Osteoblast (primary cell): ENCODE results near the gene ARAF. TPM values are rescaled to one million over a fixed set of nuclear protein-coding genes. Genes with fewer than 3 reads are reported as not detected.
A peak's percentile ranks its signal among the peaks of the same experiment; 100 is the strongest.

Experiments
- DNase-seq: peaks from one replicate; pipeline ENCODE4 v3.0.0; 2011; ENCODE audit warnings: low spot score, mixed read lengths; ENCODE audit not compliant: insufficient read length; ENCODE audit errors: missing footprints
- H2AFZ ChIP-seq: 2 replicates; pipeline ENCODE4 v1.6.0; 2011; ENCODE audit warnings: mild to moderate bottlenecking, low read length
- H3K27ac ChIP-seq: 2 replicates; pipeline ENCODE4 v1.5.1; 2011; ENCODE audit warnings: mild to moderate bottlenecking, low read depth, low read length, moderate library complexity
- H3K27me3 ChIP-seq: 2 replicates; pipeline ENCODE4 v1.6.0; 2012; ENCODE audit warnings: mild to moderate bottlenecking, control low read depth, inconsistent platforms, low read length, moderate library complexity; ENCODE audit not compliant: insufficient read depth
- H3K36me3 ChIP-seq: 2 replicates; pipeline ENCODE4 v1.5.1; 2011; ENCODE audit warnings: mild to moderate bottlenecking, low read length, control low read depth, moderate library complexity; ENCODE audit not compliant: insufficient read depth
- H3K4me1 ChIP-seq: 2 replicates; pipeline ENCODE4 v1.5.1; 2011; ENCODE audit warnings: mild to moderate bottlenecking, low read length, control low read depth, moderate library complexity; ENCODE audit not compliant: insufficient read depth
- H3K4me2 ChIP-seq: 2 replicates; pipeline ENCODE4 v1.6.0; 2011; ENCODE audit warnings: mild to moderate bottlenecking, low read length; ENCODE audit not compliant: insufficient read depth
- H3K4me3 ChIP-seq: fragments of 200-600 bp; sonication (generic); 3 replicates; pipeline ENCODE4 v1.5.1; 2012; ENCODE audit warnings: mild to moderate bottlenecking, low read length, inconsistent platforms; ENCODE audit not compliant: insufficient read depth
- H3K79me2 ChIP-seq: 2 replicates; pipeline ENCODE4 v1.6.0; 2012; ENCODE audit warnings: mild to moderate bottlenecking, low read length, control low read depth, inconsistent platforms; ENCODE audit not compliant: insufficient read depth
- H3K9me3 ChIP-seq: 2 replicates; pipeline ENCODE4 v1.5.1; 2011; ENCODE audit warnings: low read depth, low read length, control low read depth
- H4K20me1 ChIP-seq: 2 replicates; pipeline ENCODE4 v1.6.0; 2012; ENCODE audit warnings: mild to moderate bottlenecking, low read length, control low read depth; ENCODE audit not compliant: insufficient read depth
- total RNA-seq: library from RNA; depleted of rRNA; stranded (reverse); fragments of >200 nt; gene quantifications from 2 replicates; pipeline ENCODE4 v1.2.3, GENCODE V29; 2012
- TF ChIP-seq, protein P1 (sequence below): IDR thresholded peaks from 2 replicates; pipeline ENCODE4 v1.5.1; 2011; ENCODE audit warnings: mild to moderate bottlenecking, low read depth, low read length, moderate library complexity; ENCODE audit errors: extremely low read depth

The ARAF gene
- total RNA-seq, 1 donor, result 21.0 TPM

DNA sequence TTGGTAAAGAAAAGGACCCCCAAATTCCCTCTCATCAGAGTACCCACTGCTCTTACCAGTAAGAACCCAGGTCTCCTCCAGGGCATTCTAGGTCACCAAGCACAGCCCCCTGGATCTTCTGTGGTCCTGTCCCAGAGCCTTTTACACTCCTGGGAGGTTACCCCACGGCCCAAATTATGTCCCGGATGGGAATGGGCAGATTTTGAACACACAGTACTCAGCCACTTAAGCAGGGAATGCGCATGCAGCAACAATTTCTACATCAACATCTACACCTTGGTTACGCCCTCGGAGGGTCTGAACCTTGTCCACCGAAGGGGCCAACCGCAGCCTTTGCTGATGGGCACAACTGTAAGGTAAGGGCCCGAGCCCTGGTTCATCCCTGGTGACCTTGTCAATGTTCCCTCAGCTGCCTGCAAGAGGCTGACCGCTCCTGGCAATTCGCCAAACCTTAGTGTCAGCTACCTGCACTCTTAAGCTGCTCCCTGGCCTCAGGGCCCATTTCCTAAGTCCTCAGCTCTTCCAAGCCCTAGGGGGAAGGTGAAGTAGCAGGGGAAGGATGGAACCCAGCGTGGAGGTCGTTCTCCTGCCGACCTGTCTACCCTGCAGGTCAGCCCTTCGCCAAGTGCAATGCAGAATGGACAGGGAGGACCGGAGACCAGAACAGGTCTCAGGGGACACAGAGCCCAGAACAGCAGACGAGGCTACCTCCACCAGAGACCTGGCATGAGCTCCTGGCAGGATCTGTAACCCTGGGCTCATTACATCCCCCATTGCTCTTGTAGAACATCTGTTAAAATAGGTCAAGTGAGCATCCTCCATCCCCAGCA, 27.1 kb downstream of the ARAF start:
- no peak overlapping the region for H3K27ac ChIP-seq
- H3K36me3 ChIP-seq, result peaks cover 19% of the 10 kb centered on the region
- no peaks in the 10 kb centered on the region for H3K27me3 ChIP-seq
- H2AFZ ChIP-seq, result no peak overlapping the region
- peaks cover 10% of the 10 kb centered on the region for H3K79me2 ChIP-seq
- DNase-seq, result no peak
- TF ChIP-seq, protein P1, sequence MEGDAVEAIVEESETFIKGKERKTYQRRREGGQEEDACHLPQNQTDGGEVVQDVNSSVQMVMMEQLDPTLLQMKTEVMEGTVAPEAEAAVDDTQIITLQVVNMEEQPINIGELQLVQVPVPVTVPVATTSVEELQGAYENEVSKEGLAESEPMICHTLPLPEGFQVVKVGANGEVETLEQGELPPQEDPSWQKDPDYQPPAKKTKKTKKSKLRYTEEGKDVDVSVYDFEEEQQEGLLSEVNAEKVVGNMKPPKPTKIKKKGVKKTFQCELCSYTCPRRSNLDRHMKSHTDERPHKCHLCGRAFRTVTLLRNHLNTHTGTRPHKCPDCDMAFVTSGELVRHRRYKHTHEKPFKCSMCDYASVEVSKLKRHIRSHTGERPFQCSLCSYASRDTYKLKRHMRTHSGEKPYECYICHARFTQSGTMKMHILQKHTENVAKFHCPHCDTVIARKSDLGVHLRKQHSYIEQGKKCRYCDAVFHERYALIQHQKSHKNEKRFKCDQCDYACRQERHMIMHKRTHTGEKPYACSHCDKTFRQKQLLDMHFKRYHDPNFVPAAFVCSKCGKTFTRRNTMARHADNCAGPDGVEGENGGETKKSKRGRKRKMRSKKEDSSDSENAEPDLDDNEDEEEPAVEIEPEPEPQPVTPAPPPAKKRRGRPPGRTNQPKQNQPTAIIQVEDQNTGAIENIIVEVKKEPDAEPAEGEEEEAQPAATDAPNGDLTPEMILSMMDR, result no peak
- H3K4me2 ChIP-seq, result no peak overlapping the region
- peaks cover 20% of the 10 kb centered on the region for H3K4me1 ChIP-seq
- H3K4me3 ChIP-seq, result no peak overlapping the region
- no peaks in the 10 kb centered on the region for H3K9me3 ChIP-seq
- H4K20me1 ChIP-seq, result peaks cover 30% of the 10 kb centered on the region

DNA sequence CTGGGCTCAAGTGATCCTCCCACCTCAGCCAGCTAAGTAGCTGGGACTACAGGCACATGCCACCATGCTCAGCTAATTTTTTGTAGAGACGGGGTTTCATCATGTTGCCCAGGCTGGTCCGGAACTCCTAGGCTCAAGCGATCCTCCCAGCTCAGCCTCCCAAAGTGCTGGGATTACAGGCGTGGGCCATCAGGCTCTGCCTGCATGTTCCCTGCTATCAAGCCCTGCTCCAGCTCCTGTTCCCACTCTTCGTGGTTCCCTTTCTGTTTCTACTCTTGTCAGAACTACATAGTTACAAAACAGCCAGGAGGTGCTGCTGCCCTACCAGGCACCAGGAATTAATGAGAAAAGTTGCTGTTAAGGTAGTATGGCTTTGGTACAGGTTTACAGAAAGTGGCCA, 30.0 kb downstream of the ARAF start:
- TF ChIP-seq, protein P1, result no peak
- no peaks in the 10 kb centered on the region for H3K27me3 ChIP-seq
- H3K4me3 ChIP-seq, result no peak overlapping the region
- no peak overlapping the region for H3K4me2 ChIP-seq
- no peak overlapping the region for H2AFZ ChIP-seq
- no peaks in the 10 kb centered on the region for H3K79me2 ChIP-seq
- H3K9me3 ChIP-seq, result no peaks in the 10 kb centered on the region
- H3K27ac ChIP-seq, result no peak overlapping the region
- H4K20me1 ChIP-seq, result peaks cover 7% of the 10 kb centered on the region
- DNase-seq, result no peak
- peaks cover 7% of the 10 kb centered on the region for H3K36me3 ChIP-seq
- peaks cover 7% of the 10 kb centered on the region for H3K4me1 ChIP-seq

DNA sequence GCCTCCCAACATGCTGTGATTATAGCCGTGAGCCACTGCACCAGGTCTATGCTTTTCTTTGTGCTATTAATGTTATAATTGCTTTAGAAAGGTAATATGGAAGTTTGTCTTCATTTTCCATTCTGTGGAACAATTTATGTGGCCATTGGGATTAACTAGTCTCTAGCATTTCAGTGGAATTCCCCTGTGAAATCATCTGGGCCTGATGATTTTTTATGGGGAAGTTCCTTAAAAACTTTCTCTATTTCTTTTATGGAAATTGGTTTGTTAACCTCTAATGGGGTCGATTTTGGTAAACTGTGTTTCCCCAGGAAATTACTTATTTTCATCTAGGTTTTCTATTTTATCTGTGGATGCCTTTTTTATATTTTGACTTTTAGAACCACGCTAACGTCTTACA, 32.5 kb downstream of the ARAF start:
- TF ChIP-seq, protein P1, result no peak
- H3K36me3 ChIP-seq, result no peaks in the 10 kb centered on the region
- no peaks in the 10 kb centered on the region for H3K27me3 ChIP-seq

DNA sequence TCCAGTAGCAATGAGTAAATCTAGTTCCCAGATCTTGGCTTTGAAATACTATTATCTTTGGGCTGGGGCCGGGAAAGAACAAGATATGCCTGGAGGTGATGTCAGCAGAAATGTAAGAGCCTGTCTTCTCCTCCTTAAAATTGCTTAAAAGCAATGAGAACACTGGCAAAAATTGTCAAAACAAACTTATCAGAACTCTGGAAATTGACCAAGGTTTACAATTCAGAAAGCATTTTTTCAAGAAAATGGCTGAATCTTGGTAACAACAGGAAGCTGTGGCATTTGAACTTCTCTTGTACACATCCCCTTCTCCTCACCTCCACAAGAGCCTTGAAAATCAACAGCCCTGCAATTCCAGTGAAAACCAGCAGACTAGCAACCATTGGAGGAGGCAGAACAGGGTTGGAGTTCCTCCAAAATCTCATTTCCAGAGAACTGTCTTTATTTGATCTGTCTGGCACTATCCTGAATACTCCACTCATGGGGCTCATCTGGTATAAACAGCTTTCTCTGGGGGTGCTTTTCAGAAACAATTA, 34.8 kb downstream of the ARAF start:
- no peak overlapping the region for H3K4me3 ChIP-seq
- no peaks in the 10 kb centered on the region for H3K36me3 ChIP-seq
- peak overlapping the region; percentile 62 for H3K4me2 ChIP-seq
- peak overlapping the region; percentile 94 for H3K27ac ChIP-seq
- H2AFZ ChIP-seq, result peak overlapping the region; percentile 74
- H3K4me1 ChIP-seq, result peaks cover 12% of the 10 kb centered on the region
- H4K20me1 ChIP-seq, result no peaks in the 10 kb centered on the region
- TF ChIP-seq, protein P1, result no peak
- no peaks in the 10 kb centered on the region for H3K79me2 ChIP-seq
- no peaks in the 10 kb centered on the region for H3K27me3 ChIP-seq
- no peaks in the 10 kb centered on the region for H3K9me3 ChIP-seq
- DNase-seq, result no peak

More for the DNA sequence above, 32.5 kb downstream of the ARAF start:
- H3K27ac ChIP-seq, result no peak overlapping the region
- DNase-seq, result no peak
- H3K9me3 ChIP-seq, result no peaks in the 10 kb centered on the region
- no peak overlapping the region for H3K4me2 ChIP-seq
- no peak overlapping the region for H2AFZ ChIP-seq
- H3K79me2 ChIP-seq, result no peaks in the 10 kb centered on the region
- peaks cover 12% of the 10 kb centered on the region for H3K4me1 ChIP-seq
- no peak overlapping the region for H3K4me3 ChIP-seq
- no peaks in the 10 kb centered on the region for H4K20me1 ChIP-seq
